H9 (cell line): ENCODE measurements around the gene ID4. TPM values are rescaled to one million over a fixed set of nuclear protein-coding genes. Genes with fewer than 3 reads are reported as not detected.

ENCODE experiments used
- DNase-seq: peaks from one replicate; pipeline ENCODE4 v3.0.0-alpha.2; 2017
- H2AFZ ChIP-seq: one replicate; pipeline ENCODE4 v1.6.1; 2013; ENCODE audit warnings: mild to moderate bottlenecking, low read length, control low read depth, moderate library complexity
- H2AK5ac ChIP-seq: 2 replicates; pipeline ENCODE4 v1.6.1; 2013; ENCODE audit warnings: low read length, control low read depth, mixed read lengths; ENCODE audit not compliant: insufficient read length
- H2BK120ac ChIP-seq: one replicate; pipeline ENCODE4 v1.6.1; 2013; ENCODE audit warnings: low read depth, mild to moderate bottlenecking, low read length, control low read depth, inconsistent platforms; ENCODE audit not compliant: poor library complexity, severe bottlenecking
- H2BK12ac ChIP-seq: 2 replicates; pipeline ENCODE4 v1.6.1; 2013; ENCODE audit warnings: low read length, control low read depth, mixed read lengths, low read depth; ENCODE audit not compliant: insufficient read length
- H2BK15ac ChIP-seq: 2 replicates; pipeline ENCODE4 v1.6.1; 2013; ENCODE audit warnings: low read depth, low read length, control low read depth
- H2BK20ac ChIP-seq: one replicate; pipeline ENCODE4 v1.6.1; 2013; ENCODE audit warnings: low read depth, mild to moderate bottlenecking, low read length, control low read depth, inconsistent platforms; ENCODE audit not compliant: poor library complexity, severe bottlenecking
- H2BK5ac ChIP-seq: 2 replicates; pipeline ENCODE4 v1.6.1; 2013; ENCODE audit warnings: low read length, control low read depth, mixed read lengths; ENCODE audit not compliant: insufficient read length
- H3K14ac ChIP-seq: 2 replicates; pipeline ENCODE4 v1.6.1; 2013; ENCODE audit warnings: low read length, control low read depth; ENCODE audit not compliant: insufficient read depth
- H3K18ac ChIP-seq: 2 replicates; pipeline ENCODE4 v1.6.1; 2013; ENCODE audit warnings: low read depth, mild to moderate bottlenecking, mixed read lengths, low read length, control low read depth; ENCODE audit not compliant: insufficient read length
- H3K23ac ChIP-seq: 2 replicates; pipeline ENCODE4 v1.6.1; 2013; ENCODE audit warnings: low read length, control low read depth, mixed read lengths, low read depth; ENCODE audit not compliant: insufficient read length
- H3K23me2 ChIP-seq: 2 replicates; pipeline ENCODE4 v1.6.1; 2013; ENCODE audit warnings: low read depth, mild to moderate bottlenecking, mixed read lengths, low read length, control low read depth; ENCODE audit not compliant: insufficient read length, poor library complexity, severe bottlenecking
- H3K27ac ChIP-seq: 2 replicates; pipeline ENCODE4 v1.5.1; 2013; ENCODE audit warnings: low read length, control low read depth, mixed read lengths, low read depth; ENCODE audit not compliant: insufficient read length
- H3K27me3 ChIP-seq: 2 replicates; pipeline ENCODE4 v1.6.1; 2013; ENCODE audit warnings: low read length, control low read depth, inconsistent platforms; ENCODE audit not compliant: insufficient read depth
- H3K4ac ChIP-seq: 2 replicates; pipeline ENCODE4 v1.6.1; 2013; ENCODE audit warnings: low read depth, mild to moderate bottlenecking, control low read depth, inconsistent platforms, low read length, moderate library complexity
- H3K4me1 ChIP-seq: 2 replicates; pipeline ENCODE4 v1.6.1; 2013; ENCODE audit warnings: low read length, control low read depth, inconsistent platforms; ENCODE audit not compliant: insufficient read depth
- H3K4me2 ChIP-seq: 2 replicates; pipeline ENCODE4 v1.6.1; 2013; ENCODE audit warnings: low read length, control low read depth, mixed read lengths; ENCODE audit not compliant: insufficient read length, insufficient read depth
- H3K56ac ChIP-seq: 2 replicates; pipeline ENCODE4 v1.6.1; 2013; ENCODE audit warnings: low read depth, mild to moderate bottlenecking, mixed read lengths, low read length, control low read depth; ENCODE audit not compliant: insufficient read length
- H3K79me1 ChIP-seq: 2 replicates; pipeline ENCODE4 v1.6.1; 2013; ENCODE audit warnings: low read depth, mild to moderate bottlenecking, moderate library complexity, low read length, control low read depth, inconsistent platforms; ENCODE audit not compliant: insufficient read depth, poor library complexity, severe bottlenecking
- H3K79me2 ChIP-seq: 2 replicates; pipeline ENCODE4 v1.6.1; 2013; ENCODE audit warnings: low read length, control low read depth, inconsistent platforms; ENCODE audit not compliant: insufficient read depth
- H3K9ac ChIP-seq: 2 replicates; pipeline ENCODE4 v1.6.1; 2013; ENCODE audit warnings: low read length, control low read depth, mixed read lengths; ENCODE audit not compliant: insufficient read length; ENCODE audit errors: extremely low read depth
- H3K9me3 ChIP-seq: one replicate; pipeline ENCODE4 v1.6.1; 2013; ENCODE audit warnings: low read depth, low read length, inconsistent platforms; ENCODE audit not compliant: control insufficient read depth
- H3T11ph ChIP-seq: one replicate; pipeline ENCODE4 v1.6.1; 2013; ENCODE audit warnings: mild to moderate bottlenecking, low read length, control low read depth, inconsistent platforms
- H4K20me1 ChIP-seq: one replicate; pipeline ENCODE4 v1.6.1; 2013; ENCODE audit not compliant: control insufficient read depth, insufficient read length, insufficient read depth
- H4K5ac ChIP-seq: 2 replicates; pipeline ENCODE4 v1.6.1; 2013; ENCODE audit warnings: low read depth, mild to moderate bottlenecking, mixed read lengths, low read length, control low read depth; ENCODE audit not compliant: insufficient read length
- H4K8ac ChIP-seq: replicated peaks from 2 replicates; pipeline ENCODE4 v1.6.1; 2013; ENCODE audit warnings: low read length, control low read depth, mixed read lengths, low read depth; ENCODE audit not compliant: insufficient read length
- H4K91ac ChIP-seq: 2 replicates; pipeline ENCODE4 v1.6.1; 2013; ENCODE audit warnings: low read depth, mild to moderate bottlenecking, moderate library complexity, mixed read lengths, low read length, control low read depth; ENCODE audit not compliant: insufficient read length
- H3K27ac Mint-ChIP-seq, 3 experiments: 2 replicates in 2 of 3; 3 replicates in 1 of 3; pipeline ENCODE4 v1.8.0; 2020 to 2021; ENCODE audit warnings: mixed read lengths in 3 of 3, mild to moderate bottlenecking in 1 of 3, moderate library complexity in 1 of 3
- H3K27me3 Mint-ChIP-seq: 2 replicates; pipeline ENCODE4 v1.8.0; 2021; ENCODE audit warnings: low read depth, mild to moderate bottlenecking, moderate library complexity, mixed read lengths
- H3K36me3 Mint-ChIP-seq, 3 experiments: 2 replicates in 2 of 3; 3 replicates in 1 of 3; pipeline ENCODE4 v1.8.0; 2020 to 2021; ENCODE audit warnings: low read depth in 3 of 3, mixed read lengths in 3 of 3; ENCODE audit not compliant: insufficient read depth in 1 of 3
- H3K4me1 Mint-ChIP-seq, 2 experiments: 2 replicates each; pipeline ENCODE4 v1.8.0; 2020; ENCODE audit warnings: mixed read lengths in 2 of 2
- H3K4me3 Mint-ChIP-seq, 2 experiments: 2 replicates in 1 of 2; 3 replicates in 1 of 2; pipeline ENCODE4 v1.8.0; 2020 to 2021; ENCODE audit warnings: mild to moderate bottlenecking in 2 of 2, mixed read lengths in 2 of 2, moderate library complexity in 1 of 2
- H3K9me3 Mint-ChIP-seq, 2 experiments: 2 replicates in 1 of 2; 3 replicates in 1 of 2; pipeline ENCODE4 v1.8.0; 2020; ENCODE audit warnings: mild to moderate bottlenecking in 2 of 2, mixed read lengths in 2 of 2, moderate library complexity in 1 of 2
- CTCF ChIP-seq: fragments of 200-600 bp; sonication (generic); conservative IDR thresholded peaks from 3 replicates; pipeline ENCODE4 v1.8.0; 2021; ENCODE audit warnings: antibody characterized with exemption, mild to moderate bottlenecking
- WGBS: extraction: QIAGEN DNeasy Blood & Tissue Kit; methylation state at CpG from one replicate; pipeline ENCODE4 v1.1.7; 2013; ENCODE audit warnings: missing lambda C conversion rate, low lambda C conversion rate, mixed read lengths; ENCODE audit not compliant: insufficient read length; ENCODE audit errors: extremely low coverage; 5-methylcytosine and 5-hydroxymethylcytosine counted together
- total RNA-seq: library from RNA; stranded (reverse); gene quantifications from 2 replicates; pipeline ENCODE4 v1.2.1, GENCODE V29; 2021

The ID4 gene
- total RNA-seq, 1 experiment from 2014 or later, result 14.0 TPM

DNA sequence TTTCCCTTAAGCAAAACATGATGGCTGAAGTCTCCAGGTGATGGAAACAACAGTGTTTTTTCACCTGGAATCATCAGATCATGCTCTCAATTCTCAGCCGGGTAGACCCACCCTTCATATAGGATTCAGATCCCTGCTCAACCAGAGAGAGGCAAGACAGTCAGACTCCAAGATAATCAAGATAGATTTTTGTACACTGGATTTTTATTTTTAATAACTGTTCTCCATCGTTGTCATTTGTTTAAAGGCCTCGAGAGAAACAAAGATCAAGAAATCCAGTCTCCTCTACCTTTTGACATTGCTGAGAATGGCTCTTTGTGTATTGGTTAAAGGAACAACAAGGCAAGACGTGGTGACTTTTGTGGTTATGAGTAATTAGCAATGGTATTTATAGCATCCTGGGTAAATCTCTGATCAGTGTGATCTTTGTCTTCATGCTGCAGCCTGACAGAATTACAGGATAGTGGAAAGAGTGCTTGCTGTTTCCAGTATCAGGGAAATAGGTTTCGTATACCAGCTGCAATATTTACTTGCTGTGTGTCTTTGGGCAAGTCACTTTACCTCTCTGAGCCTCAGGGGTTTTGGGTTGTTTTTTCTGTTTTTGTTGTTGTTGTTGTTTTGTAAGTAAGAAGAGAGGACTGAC lies 29.9 kb downstream of the ID4 start:
- no peaks in the 10 kb centered on the region for H3K36me3 Mint-ChIP-seq
- no peak overlapping the region for H3K9ac ChIP-seq

More for the DNA sequence above, 29.9 kb downstream of the ID4 start:
- H2BK120ac ChIP-seq, result no peak overlapping the region
- no peak overlapping the region for H3K4ac ChIP-seq
- H3K27ac Mint-ChIP-seq, result no peak overlapping the region
- no peaks in the 10 kb centered on the region for H3K9me3 Mint-ChIP-seq
- no peak for DNase-seq
- H3K56ac ChIP-seq, result no peak overlapping the region
- H2BK20ac ChIP-seq, result no peak overlapping the region
- no peaks in the 10 kb centered on the region; a peak in 1 of 4 replicates for H3K4me1 Mint-ChIP-seq
- no peaks in the 10 kb centered on the region for H4K20me1 ChIP-seq
- H3K4me3 Mint-ChIP-seq, result no peak overlapping the region
- no peak overlapping the region for H2AFZ ChIP-seq
- H3K79me1 ChIP-seq, result no peaks in the 10 kb centered on the region
- no peaks in the 10 kb centered on the region for H3K27me3 Mint-ChIP-seq
- TF ChIP-seq CTCF, result no peak
- H4K8ac ChIP-seq, result no peak overlapping the region
- H3K9me3 ChIP-seq, result no peaks in the 10 kb centered on the region
- H3K23me2 ChIP-seq, result no peaks in the 10 kb centered on the region
- no CpG with 5 or more reads among the region's 5 CpGs for WGBS
- no peak overlapping the region for H3K18ac ChIP-seq
- H3K27ac ChIP-seq, result no peak overlapping the region
- no peak overlapping the region for H2BK12ac ChIP-seq
- H2BK15ac ChIP-seq, result no peak overlapping the region
- H2AK5ac ChIP-seq, result no peak overlapping the region
- no peak overlapping the region for H3K4me2 ChIP-seq
- H3K27me3 ChIP-seq, result no peaks in the 10 kb centered on the region
- no peak overlapping the region for H3K14ac ChIP-seq
- no peaks in the 10 kb centered on the region for H3K4me1 ChIP-seq
- no peak overlapping the region for H4K91ac ChIP-seq
- no peak overlapping the region for H3T11ph ChIP-seq
- H4K5ac ChIP-seq, result no peak overlapping the region
- no peak overlapping the region for H3K23ac ChIP-seq
- H2BK5ac ChIP-seq, result no peak overlapping the region
- no peaks in the 10 kb centered on the region for H3K79me2 ChIP-seq
